Osteoblast (primary cell): Measurements from ENCODE around the gene CAMK2B. TPM values are rescaled to one million over a fixed set of nuclear protein-coding genes. Genes with fewer than 3 reads are reported as not detected.

Experiments
- DNase-seq: peaks from one replicate; pipeline ENCODE4 v3.0.0; 2011; ENCODE audit warnings: low spot score, mixed read lengths; ENCODE audit not compliant: insufficient read length; ENCODE audit errors: missing footprints
- H2AFZ ChIP-seq: 2 replicates; pipeline ENCODE4 v1.6.0; 2011; ENCODE audit warnings: mild to moderate bottlenecking, low read length
- H3K27ac ChIP-seq: 2 replicates; pipeline ENCODE4 v1.5.1; 2011; ENCODE audit warnings: mild to moderate bottlenecking, low read depth, low read length, moderate library complexity
- H3K27me3 ChIP-seq: 2 replicates; pipeline ENCODE4 v1.6.0; 2012; ENCODE audit warnings: mild to moderate bottlenecking, control low read depth, inconsistent platforms, low read length, moderate library complexity; ENCODE audit not compliant: insufficient read depth
- H3K36me3 ChIP-seq: 2 replicates; pipeline ENCODE4 v1.5.1; 2011; ENCODE audit warnings: mild to moderate bottlenecking, low read length, control low read depth, moderate library complexity; ENCODE audit not compliant: insufficient read depth
- H3K4me1 ChIP-seq: 2 replicates; pipeline ENCODE4 v1.5.1; 2011; ENCODE audit warnings: mild to moderate bottlenecking, low read length, control low read depth, moderate library complexity; ENCODE audit not compliant: insufficient read depth
- H3K4me2 ChIP-seq: 2 replicates; pipeline ENCODE4 v1.6.0; 2011; ENCODE audit warnings: mild to moderate bottlenecking, low read length; ENCODE audit not compliant: insufficient read depth
- H3K4me3 ChIP-seq: fragments of 200-600 bp; sonication (generic); 3 replicates; pipeline ENCODE4 v1.5.1; 2012; ENCODE audit warnings: mild to moderate bottlenecking, low read length, inconsistent platforms; ENCODE audit not compliant: insufficient read depth
- H3K79me2 ChIP-seq: 2 replicates; pipeline ENCODE4 v1.6.0; 2012; ENCODE audit warnings: mild to moderate bottlenecking, low read length, control low read depth, inconsistent platforms; ENCODE audit not compliant: insufficient read depth
- H3K9me3 ChIP-seq: 2 replicates; pipeline ENCODE4 v1.5.1; 2011; ENCODE audit warnings: low read depth, low read length, control low read depth
- H4K20me1 ChIP-seq: 2 replicates; pipeline ENCODE4 v1.6.0; 2012; ENCODE audit warnings: mild to moderate bottlenecking, low read length, control low read depth; ENCODE audit not compliant: insufficient read depth
- CTCF ChIP-seq: IDR thresholded peaks from 2 replicates; pipeline ENCODE4 v1.5.1; 2011; ENCODE audit warnings: mild to moderate bottlenecking, low read depth, low read length, moderate library complexity; ENCODE audit errors: extremely low read depth
- total RNA-seq: library from RNA; depleted of rRNA; stranded (reverse); fragments of >200 nt; gene quantifications from 2 replicates; pipeline ENCODE4 v1.2.3, GENCODE V29; 2012

The CAMK2B gene
- total RNA-seq, 1 donor, result not detected

DNA sequence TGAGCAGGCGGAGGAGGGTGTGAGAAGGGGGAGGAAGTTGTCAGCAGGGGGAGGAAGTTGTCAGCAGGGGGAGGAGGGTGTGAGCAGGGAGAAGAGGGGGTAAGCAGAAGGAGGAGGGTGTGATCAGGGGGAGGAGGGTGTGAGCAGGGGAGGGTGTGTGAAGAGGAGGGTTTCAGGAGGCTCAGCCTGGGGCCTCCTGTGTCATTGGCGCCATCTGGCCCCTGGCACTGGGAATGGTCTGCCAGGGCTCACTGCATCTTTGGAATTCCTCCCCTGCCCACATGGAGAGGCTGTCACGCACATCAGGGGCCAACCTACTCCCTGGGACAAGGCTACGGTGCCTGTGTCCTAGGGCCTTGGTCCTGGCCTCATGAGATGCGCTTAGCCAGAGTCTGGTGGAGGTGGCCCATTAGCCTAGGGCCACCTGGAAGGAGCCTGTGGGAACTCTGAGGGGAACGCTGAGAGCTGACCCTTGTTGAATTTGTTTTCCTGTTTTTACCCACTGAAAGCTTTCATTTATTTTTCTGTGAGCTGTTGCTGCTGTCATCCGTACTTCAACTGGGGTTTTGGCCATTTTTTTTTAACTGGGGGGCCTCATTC is 18.0 kb downstream of the CAMK2B start:
- H3K4me1 ChIP-seq, result no peaks in the 10 kb centered on the region
- peak; percentile 38 for TF ChIP-seq CTCF
- H3K27me3 ChIP-seq, result peaks cover 12% of the 10 kb centered on the region
- peak overlapping the region; percentile 35 for H2AFZ ChIP-seq
- peak; percentile 92 for DNase-seq
- H3K79me2 ChIP-seq, result no peaks in the 10 kb centered on the region
- no peaks in the 10 kb centered on the region for H3K9me3 ChIP-seq
- H3K27ac ChIP-seq, result no peak overlapping the region
- H3K36me3 ChIP-seq, result no peaks in the 10 kb centered on the region
- H4K20me1 ChIP-seq, result no peaks in the 10 kb centered on the region
- H3K4me2 ChIP-seq, result no peak overlapping the region
- no peak overlapping the region for H3K4me3 ChIP-seq

GRCh38 chr7:44306606-44307005 is 18.8 kb downstream of the CAMK2B start:
- Histone ChIP-seq H3K4me3 (no peak overlapping the region), H3K4me2 (no peak overlapping the region), H3K9me3 (no peaks in the 10 kb centered on the region), H3K4me1 (no peaks in the 10 kb centered on the region), H3K27me3 (peaks cover 12% of the 10 kb centered on the region), H3K36me3 (no peaks in the 10 kb centered on the region), H3K79me2 (no peaks in the 10 kb centered on the region), H3K27ac (no peak overlapping the region), H4K20me1 (no peaks in the 10 kb centered on the region), H2AFZ (no peak overlapping the region)
- peak; percentile 51 for DNase-seq
- no peak for TF ChIP-seq CTCF

DNA sequence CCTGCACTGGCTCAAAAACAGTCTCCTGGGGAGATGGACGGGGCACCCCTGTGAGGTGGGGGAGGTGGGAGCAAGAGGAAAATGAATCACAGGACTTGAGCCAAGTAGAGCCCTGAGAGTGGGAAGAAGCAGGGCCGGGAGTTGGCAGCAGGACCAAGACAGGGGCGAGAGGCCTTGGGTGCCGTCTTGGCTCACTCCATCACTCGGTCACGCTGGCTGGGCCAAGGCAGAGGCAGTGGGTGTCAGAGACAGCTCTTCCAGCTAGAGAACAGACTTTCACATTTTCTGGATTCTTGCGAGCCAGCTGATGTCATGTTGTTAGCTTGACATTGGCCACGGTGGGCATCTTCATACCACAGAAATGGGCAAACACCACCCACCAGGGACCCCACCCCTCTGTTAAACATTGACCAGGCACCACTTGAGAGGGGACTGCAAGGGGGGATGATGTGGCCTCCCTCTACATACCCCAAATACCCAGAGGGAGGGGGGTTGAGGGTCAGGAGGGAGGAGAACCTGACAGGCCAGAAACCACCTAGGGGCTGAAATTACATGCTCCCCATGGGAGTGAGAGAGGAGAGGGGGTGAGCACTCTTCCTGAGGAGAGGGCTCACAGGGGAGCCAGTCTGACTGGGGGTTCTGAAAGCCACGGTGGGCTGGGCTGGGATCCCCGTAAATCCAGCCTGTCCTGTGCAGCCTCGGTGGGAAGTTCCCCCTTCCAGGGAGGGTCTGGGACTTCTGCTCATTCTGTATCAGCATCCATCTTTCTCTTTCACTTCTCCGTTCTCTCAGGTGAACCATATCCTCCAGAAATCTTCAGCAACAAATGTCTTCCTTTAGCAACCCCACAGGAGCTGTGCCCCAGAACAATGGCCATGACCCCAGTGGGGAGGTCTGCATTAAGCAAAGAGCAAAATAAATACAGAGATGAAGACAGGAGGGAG is 19.6 kb downstream of the CAMK2B start:
- Histone ChIP-seq H3K9me3 (no peaks in the 10 kb centered on the region), H3K4me3 (no peak overlapping the region), H4K20me1 (no peaks in the 10 kb centered on the region), H3K79me2 (no peaks in the 10 kb centered on the region), H3K27me3 (peaks cover 12% of the 10 kb centered on the region), H3K4me2 (no peak overlapping the region), H3K4me1 (no peaks in the 10 kb centered on the region), H2AFZ (no peak overlapping the region), H3K27ac (no peak overlapping the region), H3K36me3 (no peaks in the 10 kb centered on the region)
- peak; percentile 54 for DNase-seq
- no peak for TF ChIP-seq CTCF

- Histone ChIP-seq H3K79me2 (no peaks in the 10 kb centered on the region), H3K4me3 (no peak overlapping the region), H2AFZ (no peak overlapping the region), H3K4me1 (no peaks in the 10 kb centered on the region), H3K4me2 (no peak overlapping the region), H3K36me3 (no peaks in the 10 kb centered on the region), H3K9me3 (no peaks in the 10 kb centered on the region), H4K20me1 (no peaks in the 10 kb centered on the region), H3K27me3 (peaks cover 74% of the 10 kb centered on the region), H3K27ac (no peak overlapping the region)
- TF ChIP-seq CTCF, result no peak
- DNase-seq, result peak; percentile 73
Measured at GRCh38 chr7:44294325-44295069, 30.9 kb downstream of the CAMK2B start.
